Gastroesophageal sphincter (tissue), 3 donors: ENCODE measurements around the gene EXOC3L4.

Experiments used
- EP300 ChIP-seq: sonication (generic); formaldehyde crosslinking; IDR thresholded peaks from one replicate; pipeline ENCODE4 v1.6.1; 2017; ENCODE audit warnings: antibody characterized with exemption, mild to moderate bottlenecking
- POLR2A ChIP-seq, 2 donors: fragments of 450-650 bp; IDR thresholded peaks; one replicate each; pipeline ENCODE4 v1.6.1; 2017; ENCODE audit warnings: antibody characterized with exemption in 2 of 2, mild to moderate bottlenecking in 2 of 2, moderate library complexity in 1 of 2
- POLR2AphosphoS5 ChIP-seq: sonication (generic); formaldehyde crosslinking; IDR thresholded peaks from one replicate; pipeline ENCODE4 v1.6.1; 2017; ENCODE audit warnings: antibody characterized with exemption
- TF ChIP-seq, protein P1 (sequence below), 4 experiments: fragments of 200-600 bp in 2 of 4; fragments of 450-650 bp in 2 of 4; sonication (generic) in 1 of 4; IDR thresholded peaks; one replicate each; pipeline ENCODE4 v1.5.1; 2017 to 2019; ENCODE audit warnings: antibody characterized with exemption in 4 of 4, mild to moderate bottlenecking in 2 of 4, moderate library complexity in 2 of 4

DNA sequence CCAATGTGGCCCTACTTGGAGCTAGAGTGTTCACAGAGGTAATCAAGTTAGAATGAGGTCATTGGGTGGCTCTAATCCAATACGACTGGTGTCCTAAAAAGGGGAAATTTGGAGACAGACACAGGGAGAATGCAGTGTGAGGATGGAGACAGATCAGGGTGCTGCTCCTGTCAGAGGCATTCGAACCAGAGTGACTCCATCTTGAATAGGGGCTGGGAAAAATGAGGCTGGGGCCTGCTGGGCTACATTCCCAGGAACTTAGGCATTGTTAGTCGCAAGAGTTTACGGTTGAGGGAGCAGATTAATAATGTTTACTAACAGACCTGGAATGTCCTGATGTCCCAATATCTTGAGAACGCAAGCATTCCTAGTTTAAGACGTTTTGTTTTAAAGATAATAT, 49.0 kb downstream of the EXOC3L4 start:
- TF ChIP-seq, protein P1, sequence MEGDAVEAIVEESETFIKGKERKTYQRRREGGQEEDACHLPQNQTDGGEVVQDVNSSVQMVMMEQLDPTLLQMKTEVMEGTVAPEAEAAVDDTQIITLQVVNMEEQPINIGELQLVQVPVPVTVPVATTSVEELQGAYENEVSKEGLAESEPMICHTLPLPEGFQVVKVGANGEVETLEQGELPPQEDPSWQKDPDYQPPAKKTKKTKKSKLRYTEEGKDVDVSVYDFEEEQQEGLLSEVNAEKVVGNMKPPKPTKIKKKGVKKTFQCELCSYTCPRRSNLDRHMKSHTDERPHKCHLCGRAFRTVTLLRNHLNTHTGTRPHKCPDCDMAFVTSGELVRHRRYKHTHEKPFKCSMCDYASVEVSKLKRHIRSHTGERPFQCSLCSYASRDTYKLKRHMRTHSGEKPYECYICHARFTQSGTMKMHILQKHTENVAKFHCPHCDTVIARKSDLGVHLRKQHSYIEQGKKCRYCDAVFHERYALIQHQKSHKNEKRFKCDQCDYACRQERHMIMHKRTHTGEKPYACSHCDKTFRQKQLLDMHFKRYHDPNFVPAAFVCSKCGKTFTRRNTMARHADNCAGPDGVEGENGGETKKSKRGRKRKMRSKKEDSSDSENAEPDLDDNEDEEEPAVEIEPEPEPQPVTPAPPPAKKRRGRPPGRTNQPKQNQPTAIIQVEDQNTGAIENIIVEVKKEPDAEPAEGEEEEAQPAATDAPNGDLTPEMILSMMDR (IDR thresholded peaks at IDR 0.05), result no peak
- TF ChIP-seq POLR2AphosphoS5, result no peak
- no peak for TF ChIP-seq POLR2A (IDR thresholded peaks at IDR 0.05)
- TF ChIP-seq EP300, result no peak
